WTC11 (cell line): ENCODE results near the gene SLC29A4.
"Not testable (repeated sequence)": the region's sequence is repeated elsewhere in the genome, so short reads cannot be mapped to it uniquely, and the experiment has no call there.

Source experiments
- CREB1 ChIP-seq: sonication (generic); formaldehyde crosslinking; IDR thresholded peaks from 2 replicates; pipeline ENCODE4 v1.8.0; 2023; ENCODE audit warnings: mild to moderate bottlenecking, missing genetic modification reagents
- ETV6 ChIP-seq: sonication (generic); formaldehyde crosslinking; IDR thresholded peaks from 2 replicates; pipeline ENCODE4 v1.8.1; 2022; ENCODE audit warnings: mild to moderate bottlenecking, missing genetic modification reagents
- SP1 ChIP-seq: sonication (generic); formaldehyde crosslinking; conservative IDR thresholded peaks from 2 replicates; pipeline ENCODE4 v1.8.1; 2022; ENCODE audit warnings: missing genetic modification reagents
- TP53 ChIP-seq: sonication (generic); formaldehyde crosslinking; IDR thresholded peaks from 2 replicates; pipeline ENCODE4 v1.8.1; 2023; ENCODE audit warnings: mild to moderate bottlenecking, missing genetic modification reagents
- ZNF232 ChIP-seq: sonication (generic); formaldehyde crosslinking; IDR thresholded peaks from 2 replicates; pipeline ENCODE4 v1.8.0; 2022; ENCODE audit warnings: mild to moderate bottlenecking, missing genetic modification reagents
- ZNF416 ChIP-seq: fragments of 250-450 bp; sonication (Bioruptor Pico); IDR thresholded peaks from 2 replicates; pipeline ENCODE4 v1.9.0; 2021; ENCODE audit warnings: mild to moderate bottlenecking, inconsistent platforms
- TF ChIP-seq, protein P1 (sequence below): fragments of 250-450 bp; sonication (Bioruptor Pico); IDR thresholded peaks from 2 replicates; pipeline ENCODE4 v2.1.2; 2022; ENCODE audit warnings: mild to moderate bottlenecking, moderate library complexity
- TF ChIP-seq, protein P2 (sequence below): fragments of 200-600 bp; IDR thresholded peaks from 2 replicates; pipeline ENCODE4 v1.8.0; 2022; ENCODE audit warnings: antibody characterized with exemption
- TF ChIP-seq, protein P3 (sequence below): sonication (generic); formaldehyde crosslinking; IDR thresholded peaks from 2 replicates; pipeline ENCODE4 v1.8.0; 2022; ENCODE audit warnings: missing genetic modification reagents
- TF ChIP-seq, protein P4 (sequence below): sonication (generic); formaldehyde crosslinking; conservative IDR thresholded peaks from 2 replicates; pipeline ENCODE4 v1.8.1; 2023; ENCODE audit warnings: mild to moderate bottlenecking, low read depth, missing genetic modification reagents, moderate library complexity
- TF ChIP-seq, protein P5 (sequence below): sonication (generic); formaldehyde crosslinking; IDR thresholded peaks from 2 replicates; pipeline ENCODE4 v1.8.1; 2023; ENCODE audit warnings: mild to moderate bottlenecking, missing genetic modification reagents, moderate library complexity
- TF ChIP-seq, protein P6 (sequence below): sonication (generic); formaldehyde crosslinking; IDR thresholded peaks from 2 replicates; pipeline ENCODE4 v1.8.1; 2022; ENCODE audit warnings: low read depth, missing genetic modification reagents, borderline replicate concordance

DNA sequence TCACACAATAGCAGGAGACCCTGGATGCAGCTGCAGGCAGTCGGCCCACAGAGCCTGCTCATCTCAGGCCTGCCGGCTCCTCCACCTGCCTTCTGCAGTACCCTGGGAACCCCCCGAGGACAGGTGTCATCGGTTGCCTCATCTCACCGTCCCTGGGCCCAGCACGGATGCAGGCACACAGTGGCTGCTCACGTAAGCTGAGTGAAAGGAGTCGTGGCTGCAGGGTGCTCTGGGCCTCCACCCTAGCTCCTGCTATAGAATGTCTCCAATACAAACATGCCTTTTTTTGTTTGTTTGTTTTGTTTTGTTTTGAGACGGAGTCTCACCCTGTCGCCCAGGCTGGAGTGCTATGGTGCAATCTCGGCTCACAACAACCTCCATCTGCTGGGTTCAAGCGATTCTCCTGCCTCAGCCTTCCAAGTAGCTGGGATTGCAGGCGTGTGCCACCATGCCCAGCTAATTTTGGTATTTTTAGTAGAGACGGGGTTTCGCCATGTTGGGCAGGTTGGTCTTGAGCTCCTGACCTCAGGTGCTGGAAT is 22.1 kb upstream of the SLC29A4 start:
- not testable (repeated sequence) for TF ChIP-seq CREB1; TP53 (CRISPR knock-in tag); ZNF232 (CRISPR knock-in tag); ZNF416 (CRISPR knock-in tag); SP1 (CRISPR knock-in tag); ETV6 (CRISPR knock-in tag)
- TF ChIP-seq, protein P1, sequence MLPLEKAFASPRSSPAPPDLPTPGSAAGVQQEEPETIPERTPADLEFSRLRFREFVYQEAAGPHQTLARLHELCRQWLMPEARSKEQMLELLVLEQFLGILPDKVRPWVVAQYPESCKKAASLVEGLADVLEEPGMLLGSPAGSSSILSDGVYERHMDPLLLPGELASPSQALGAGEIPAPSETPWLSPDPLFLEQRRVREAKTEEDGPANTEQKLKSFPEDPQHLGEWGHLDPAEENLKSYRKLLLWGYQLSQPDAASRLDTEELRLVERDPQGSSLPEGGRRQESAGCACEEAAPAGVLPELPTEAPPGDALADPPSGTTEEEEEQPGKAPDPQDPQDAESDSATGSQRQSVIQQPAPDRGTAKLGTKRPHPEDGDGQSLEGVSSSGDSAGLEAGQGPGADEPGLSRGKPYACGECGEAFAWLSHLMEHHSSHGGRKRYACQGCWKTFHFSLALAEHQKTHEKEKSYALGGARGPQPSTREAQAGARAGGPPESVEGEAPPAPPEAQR (CRISPR knock-in tag) = not testable (repeated sequence)
- TF ChIP-seq, protein P2, sequence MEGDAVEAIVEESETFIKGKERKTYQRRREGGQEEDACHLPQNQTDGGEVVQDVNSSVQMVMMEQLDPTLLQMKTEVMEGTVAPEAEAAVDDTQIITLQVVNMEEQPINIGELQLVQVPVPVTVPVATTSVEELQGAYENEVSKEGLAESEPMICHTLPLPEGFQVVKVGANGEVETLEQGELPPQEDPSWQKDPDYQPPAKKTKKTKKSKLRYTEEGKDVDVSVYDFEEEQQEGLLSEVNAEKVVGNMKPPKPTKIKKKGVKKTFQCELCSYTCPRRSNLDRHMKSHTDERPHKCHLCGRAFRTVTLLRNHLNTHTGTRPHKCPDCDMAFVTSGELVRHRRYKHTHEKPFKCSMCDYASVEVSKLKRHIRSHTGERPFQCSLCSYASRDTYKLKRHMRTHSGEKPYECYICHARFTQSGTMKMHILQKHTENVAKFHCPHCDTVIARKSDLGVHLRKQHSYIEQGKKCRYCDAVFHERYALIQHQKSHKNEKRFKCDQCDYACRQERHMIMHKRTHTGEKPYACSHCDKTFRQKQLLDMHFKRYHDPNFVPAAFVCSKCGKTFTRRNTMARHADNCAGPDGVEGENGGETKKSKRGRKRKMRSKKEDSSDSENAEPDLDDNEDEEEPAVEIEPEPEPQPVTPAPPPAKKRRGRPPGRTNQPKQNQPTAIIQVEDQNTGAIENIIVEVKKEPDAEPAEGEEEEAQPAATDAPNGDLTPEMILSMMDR = not testable (repeated sequence)
- TF ChIP-seq, protein P3, sequence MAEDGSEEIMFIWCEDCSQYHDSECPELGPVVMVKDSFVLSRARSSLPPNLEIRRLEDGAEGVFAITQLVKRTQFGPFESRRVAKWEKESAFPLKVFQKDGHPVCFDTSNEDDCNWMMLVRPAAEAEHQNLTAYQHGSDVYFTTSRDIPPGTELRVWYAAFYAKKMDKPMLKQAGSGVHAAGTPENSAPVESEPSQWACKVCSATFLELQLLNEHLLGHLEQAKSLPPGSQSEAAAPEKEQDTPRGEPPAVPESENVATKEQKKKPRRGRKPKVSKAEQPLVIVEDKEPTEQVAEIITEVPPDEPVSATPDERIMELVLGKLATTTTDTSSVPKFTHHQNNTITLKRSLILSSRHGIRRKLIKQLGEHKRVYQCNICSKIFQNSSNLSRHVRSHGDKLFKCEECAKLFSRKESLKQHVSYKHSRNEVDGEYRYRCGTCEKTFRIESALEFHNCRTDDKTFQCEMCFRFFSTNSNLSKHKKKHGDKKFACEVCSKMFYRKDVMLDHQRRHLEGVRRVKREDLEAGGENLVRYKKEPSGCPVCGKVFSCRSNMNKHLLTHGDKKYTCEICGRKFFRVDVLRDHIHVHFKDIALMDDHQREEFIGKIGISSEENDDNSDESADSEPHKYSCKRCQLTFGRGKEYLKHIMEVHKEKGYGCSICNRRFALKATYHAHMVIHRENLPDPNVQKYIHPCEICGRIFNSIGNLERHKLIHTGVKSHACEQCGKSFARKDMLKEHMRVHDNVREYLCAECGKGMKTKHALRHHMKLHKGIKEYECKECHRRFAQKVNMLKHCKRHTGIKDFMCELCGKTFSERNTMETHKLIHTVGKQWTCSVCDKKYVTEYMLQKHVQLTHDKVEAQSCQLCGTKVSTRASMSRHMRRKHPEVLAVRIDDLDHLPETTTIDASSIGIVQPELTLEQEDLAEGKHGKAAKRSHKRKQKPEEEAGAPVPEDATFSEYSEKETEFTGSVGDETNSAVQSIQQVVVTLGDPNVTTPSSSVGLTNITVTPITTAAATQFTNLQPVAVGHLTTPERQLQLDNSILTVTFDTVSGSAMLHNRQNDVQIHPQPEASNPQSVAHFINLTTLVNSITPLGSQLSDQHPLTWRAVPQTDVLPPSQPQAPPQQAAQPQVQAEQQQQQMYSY = not testable (repeated sequence)
- TF ChIP-seq, protein P4, sequence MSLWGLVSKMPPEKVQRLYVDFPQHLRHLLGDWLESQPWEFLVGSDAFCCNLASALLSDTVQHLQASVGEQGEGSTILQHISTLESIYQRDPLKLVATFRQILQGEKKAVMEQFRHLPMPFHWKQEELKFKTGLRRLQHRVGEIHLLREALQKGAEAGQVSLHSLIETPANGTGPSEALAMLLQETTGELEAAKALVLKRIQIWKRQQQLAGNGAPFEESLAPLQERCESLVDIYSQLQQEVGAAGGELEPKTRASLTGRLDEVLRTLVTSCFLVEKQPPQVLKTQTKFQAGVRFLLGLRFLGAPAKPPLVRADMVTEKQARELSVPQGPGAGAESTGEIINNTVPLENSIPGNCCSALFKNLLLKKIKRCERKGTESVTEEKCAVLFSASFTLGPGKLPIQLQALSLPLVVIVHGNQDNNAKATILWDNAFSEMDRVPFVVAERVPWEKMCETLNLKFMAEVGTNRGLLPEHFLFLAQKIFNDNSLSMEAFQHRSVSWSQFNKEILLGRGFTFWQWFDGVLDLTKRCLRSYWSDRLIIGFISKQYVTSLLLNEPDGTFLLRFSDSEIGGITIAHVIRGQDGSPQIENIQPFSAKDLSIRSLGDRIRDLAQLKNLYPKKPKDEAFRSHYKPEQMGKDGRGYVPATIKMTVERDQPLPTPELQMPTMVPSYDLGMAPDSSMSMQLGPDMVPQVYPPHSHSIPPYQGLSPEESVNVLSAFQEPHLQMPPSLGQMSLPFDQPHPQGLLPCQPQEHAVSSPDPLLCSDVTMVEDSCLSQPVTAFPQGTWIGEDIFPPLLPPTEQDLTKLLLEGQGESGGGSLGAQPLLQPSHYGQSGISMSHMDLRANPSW (CRISPR knock-in tag) = not testable (repeated sequence)
- TF ChIP-seq, protein P5, sequence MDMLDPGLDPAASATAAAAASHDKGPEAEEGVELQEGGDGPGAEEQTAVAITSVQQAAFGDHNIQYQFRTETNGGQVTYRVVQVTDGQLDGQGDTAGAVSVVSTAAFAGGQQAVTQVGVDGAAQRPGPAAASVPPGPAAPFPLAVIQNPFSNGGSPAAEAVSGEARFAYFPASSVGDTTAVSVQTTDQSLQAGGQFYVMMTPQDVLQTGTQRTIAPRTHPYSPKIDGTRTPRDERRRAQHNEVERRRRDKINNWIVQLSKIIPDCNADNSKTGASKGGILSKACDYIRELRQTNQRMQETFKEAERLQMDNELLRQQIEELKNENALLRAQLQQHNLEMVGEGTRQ (CRISPR knock-in tag) = not testable (repeated sequence)
- TF ChIP-seq, protein P6, sequence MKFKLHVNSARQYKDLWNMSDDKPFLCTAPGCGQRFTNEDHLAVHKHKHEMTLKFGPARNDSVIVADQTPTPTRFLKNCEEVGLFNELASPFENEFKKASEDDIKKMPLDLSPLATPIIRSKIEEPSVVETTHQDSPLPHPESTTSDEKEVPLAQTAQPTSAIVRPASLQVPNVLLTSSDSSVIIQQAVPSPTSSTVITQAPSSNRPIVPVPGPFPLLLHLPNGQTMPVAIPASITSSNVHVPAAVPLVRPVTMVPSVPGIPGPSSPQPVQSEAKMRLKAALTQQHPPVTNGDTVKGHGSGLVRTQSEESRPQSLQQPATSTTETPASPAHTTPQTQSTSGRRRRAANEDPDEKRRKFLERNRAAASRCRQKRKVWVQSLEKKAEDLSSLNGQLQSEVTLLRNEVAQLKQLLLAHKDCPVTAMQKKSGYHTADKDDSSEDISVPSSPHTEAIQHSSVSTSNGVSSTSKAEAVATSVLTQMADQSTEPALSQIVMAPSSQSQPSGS (CRISPR knock-in tag) = not testable (repeated sequence)
